PC-3 (cell line): ENCODE results near the gene C14orf93. TPM values are rescaled to one million over a fixed set of nuclear protein-coding genes. Genes with fewer than 3 reads are reported as not detected.

Experiments used
- ATAC-seq: fragments of 200-7000 bp; cut with Tn5 transposase; 2 replicates; pipeline ENCODE4 v1.9.1; 2020; ENCODE audit warnings: mild to moderate bottlenecking, moderate library complexity
- BruUV-seq: library from RNA; stranded (reverse); fragments of 400-500 nt; replicated peaks from 2 replicates; lab custom pipeline; 2021; lab: Mats Ljungman, UMichigan
- CTCF ChIA-PET: fragments of 300-600 bp; sonication (Branson Sonifier 250); formaldehyde crosslinking; loops from one replicate; lab custom pipeline; 2022; ENCODE audit warnings: antibody characterized with exemption; lab: Charles Lee
- POLR2A ChIA-PET: fragments of 300-600 bp; sonication (Branson Sonifier 250); formaldehyde crosslinking; loops from one replicate; lab custom pipeline; 2022; ENCODE audit warnings: antibody characterized with exemption; ENCODE audit not compliant: unreplicated experiment; lab: Charles Lee
- DNase-seq: peaks from one replicate; pipeline ENCODE4 v3.0.0-alpha.2; 2015
- H2AFZ ChIP-seq: fragments of 300-600 bp; sonication (generic); 2 replicates; pipeline ENCODE4 v1.6.0; 2016; ENCODE audit warnings: antibody characterized with exemption, low read length
- H3F3A ChIP-seq: fragments of 300-600 bp; sonication (generic); one replicate; pipeline ENCODE4 v1.6.0; 2017; ENCODE audit warnings: antibody characterized with exemption, low read length, control low read depth, mild to moderate bottlenecking; ENCODE audit not compliant: unreplicated experiment
- H3K27ac ChIP-seq: fragments of 300-600 bp; sonication (generic); 2 replicates; pipeline ENCODE4 v1.5.1; 2016; ENCODE audit warnings: mild to moderate bottlenecking, low read length
- H3K27me3 ChIP-seq: fragments of 300-600 bp; sonication (generic); 2 replicates; pipeline ENCODE4 v1.6.1; 2016; ENCODE audit warnings: low read length, mixed read lengths
- H3K36me3 ChIP-seq: fragments of 300-600 bp; sonication (generic); 2 replicates; pipeline ENCODE4 v1.6.1; 2016; ENCODE audit warnings: low read depth, mixed run types, low read length, mixed read lengths
- H3K4me1 ChIP-seq: fragments of 300-600 bp; sonication (generic); 2 replicates; pipeline ENCODE4 v1.5.1; 2016; ENCODE audit warnings: low read length; ENCODE audit not compliant: insufficient read depth
- H3K4me2 ChIP-seq: fragments of 300-600 bp; sonication (generic); 2 replicates; pipeline ENCODE4 v1.6.0; 2016; ENCODE audit warnings: low read length
- H3K4me3 ChIP-seq: fragments of 300-600 bp; sonication (generic); 2 replicates; pipeline ENCODE4 v1.5.1; 2016; ENCODE audit warnings: mild to moderate bottlenecking, low read length, mixed read lengths
- H3K79me2 ChIP-seq: fragments of 300-600 bp; sonication (generic); 2 replicates; pipeline ENCODE4 v1.6.1; 2017; ENCODE audit warnings: low read length, mixed read lengths
- H3K9ac ChIP-seq: fragments of 300-600 bp; sonication (generic); 2 replicates; pipeline ENCODE4 v1.6.0; 2016; ENCODE audit warnings: mild to moderate bottlenecking, low read length
- H3K9me2 ChIP-seq: fragments of 300-600 bp; sonication (generic); replicated peaks from 2 replicates; pipeline ENCODE4 v1.6.1; 2016; ENCODE audit warnings: mixed run types, low read length, mixed read lengths
- H3K9me3 ChIP-seq: fragments of 300-600 bp; sonication (generic); 2 replicates; pipeline ENCODE4 v1.6.1; 2016; ENCODE audit warnings: low read length, mixed read lengths
- H4K20me1 ChIP-seq: fragments of 300-600 bp; sonication (generic); 2 replicates; pipeline ENCODE4 v1.6.1; 2016; ENCODE audit warnings: low read length, mixed read lengths
- CTCF ChIP-seq: fragments of 300-600 bp; sonication (generic); conservative IDR thresholded peaks from 2 replicates; pipeline ENCODE4 v1.5.1; 2017; ENCODE audit warnings: antibody characterized with exemption, low read depth, mild to moderate bottlenecking, low read length
- EZH2 ChIP-seq: fragments of 300-600 bp; sonication (generic); IDR thresholded peaks from one replicate; pipeline ENCODE4 v1.6.1; 2017; ENCODE audit warnings: antibody characterized with exemption, mild to moderate bottlenecking, low read length; ENCODE audit not compliant: unreplicated experiment
- EZH2phosphoT487 ChIP-seq: fragments of 300-600 bp; sonication (generic); IDR thresholded peaks from 2 replicates; pipeline ENCODE4 v1.6.1; 2018; ENCODE audit warnings: mild to moderate bottlenecking, antibody characterized with exemption, low read length, borderline replicate concordance
- intact Hi-C: fragments of 100-400 bp; cut with micrococcal nuclease; formaldehyde crosslinking; loops from 2 replicates; pipeline ENCODE4 v1.9.0; 2023
- total RNA-seq: library from RNA; depleted of rRNA; stranded (reverse); fragments of >200 nt; gene quantifications from 2 replicates; pipeline ENCODE4 v1.2.3, GENCODE V29; 2014

The C14orf93 gene
- total RNA-seq, 1 experiment from 2014 or later, result 5.8 TPM

DNA sequence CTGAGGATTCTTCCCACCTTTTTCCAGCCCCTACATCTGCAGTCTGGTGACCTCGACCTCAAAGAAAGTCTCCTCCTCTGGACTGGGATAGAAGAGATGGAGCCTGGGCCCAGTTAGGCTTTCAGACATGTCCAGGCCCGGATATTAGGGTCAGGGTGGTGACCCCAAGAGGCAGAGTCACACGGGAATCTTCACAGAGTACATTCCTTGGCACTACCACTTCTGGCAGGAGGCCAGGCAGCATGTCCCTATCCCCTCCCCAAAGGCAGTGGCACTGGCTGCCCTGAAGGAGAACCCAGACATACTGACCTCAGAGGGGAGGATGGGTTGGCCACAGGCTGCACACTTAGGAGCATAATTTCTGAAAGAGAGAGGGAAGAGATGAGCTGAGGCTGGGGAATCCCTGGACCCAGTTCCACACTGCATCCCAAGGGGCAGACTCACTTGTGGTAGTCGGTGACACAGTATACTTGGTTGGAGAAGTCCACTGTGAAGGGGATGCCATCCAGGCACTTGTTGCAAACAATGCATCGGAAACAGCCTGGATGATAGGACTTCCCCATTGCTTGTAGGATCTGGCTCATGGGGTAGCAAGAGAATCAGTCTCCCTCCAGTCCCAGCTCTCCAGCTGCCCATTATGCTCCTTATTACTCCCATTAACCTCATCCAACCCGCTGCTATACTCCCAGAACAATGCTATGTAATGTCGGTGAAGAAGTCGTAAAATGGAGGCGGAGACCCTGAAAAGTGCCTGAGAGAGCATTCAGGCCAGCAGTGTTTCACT lies 35.2 kb downstream of the C14orf93 start:
- Histone ChIP-seq H3K9me3 (no peaks in the 10 kb centered on the region), H3K4me1 (peaks cover 41% of the 10 kb centered on the region), H3K4me2 (no peak overlapping the region), H3F3A (peaks cover 7% of the 10 kb centered on the region), H4K20me1 (0 out of 2 replicates have a peak, but pooled peaks cover 6% of the 10 kb centered on the region), H3K9me2 (no peaks in the 10 kb centered on the region), H3K4me3 (no peak overlapping the region), H3K79me2 (peaks cover 43% of the 10 kb centered on the region), H3K9ac (no peak overlapping the region), H3K27ac (no peak overlapping the region), H3K27me3 (no peaks in the 10 kb centered on the region), H2AFZ (no peak overlapping the region), H3K36me3 (peaks cover 40% of the 10 kb centered on the region; the same call in 1 of the 2 replicates)
- BruUV-seq, result no TSS peak
- intact Hi-C loops, result loop anchor here (10.0 kb wide), 1 partner anchor 330 kb away; the partner anchor contains the start of genes BCL2L2 and PPP1R3E
- ATAC-seq, result no peak
- no peak for TF ChIP-seq CTCF
- TF ChIP-seq EZH2phosphoT487, result no peak
- no peak for TF ChIP-seq EZH2
- ChIA-PET CTCF (no interaction called here), POLR2A (no interaction called here)
- DNase-seq, result no peak

GRCh38 chr14:22973217-22974032 lies 36.5 kb downstream of the C14orf93 start:
- H3K4me3 ChIP-seq, result no peak overlapping the region
- peaks cover 28% of the 10 kb centered on the region for H3K4me1 ChIP-seq
- ATAC-seq (peak; percentile 30), DNase-seq (peak; percentile 87)
- no peaks in the 10 kb centered on the region for H3K9me2 ChIP-seq
- no peaks in the 10 kb centered on the region for H3K9me3 ChIP-seq
- intact Hi-C loops, result loop anchor here (1.0 to 10.0 kb wide), 2 partner anchors 10 to 331 kb away; partner anchors contain the start of genes BCL2L2 and PPP1R3E
- no TSS peak for BruUV-seq
- peaks cover 7% of the 10 kb centered on the region for H3F3A ChIP-seq
- 0 out of 2 replicates have a peak, but pooled peaks cover 6% of the 10 kb centered on the region for H4K20me1 ChIP-seq
- CTCF ChIA-PET, result interaction anchor here (0.6 to 2.7 kb wide), 6 partner anchors 9 to 84 kb away, joined by 4 to 27 read pairs (median 4); partner anchors contain the start of genes AJUBA and CDH24
- H2AFZ ChIP-seq, result no peak overlapping the region
- no peak overlapping the region for H3K4me2 ChIP-seq
- H3K27ac ChIP-seq, result no peak overlapping the region
- H3K36me3 ChIP-seq, result peaks cover 40% of the 10 kb centered on the region; the same call in 1 of the 2 replicates
- POLR2A ChIA-PET, result interaction anchor here (0.6 kb wide), 2 partner anchors 13 to 1063 kb away, joined by 3 to 5 read pairs; no protein-coding TSS in a partner anchor
- H3K9ac ChIP-seq, result no peak overlapping the region
- H3K79me2 ChIP-seq, result peaks cover 30% of the 10 kb centered on the region
- no peaks in the 10 kb centered on the region for H3K27me3 ChIP-seq
- TF ChIP-seq EZH2phosphoT487 (no peak), CTCF (peak; percentile 79)
